Measurements from ENCODE around the gene PLCB1.

PLCB1 gene

GRCh38 chr20:8388141-8388540, 256.1 kb downstream of the PLCB1 start:
- H3K27ac ChIP-seq = no peak overlapping the region

GRCh38 chr20:8388707-8389106, 256.6 kb downstream of the PLCB1 start:
- H3K9me3 ChIP-seq = no peaks in the 10 kb centered on the region
- no peaks in the 10 kb centered on the region for H3K27me3 ChIP-seq
- no peak overlapping the region for H3K27ac ChIP-seq
- peaks cover 9 to 18% of the 10 kb centered on the region in 2 experiments for H3K4me1 ChIP-seq (ENCODE audit: control insufficient read depth in 1 of 2, insufficient read depth in 1 of 2, low read depth in 1 of 2, low read length in 1 of 2)
- no peak for TF ChIP-seq CTCF (IDR thresholded peaks at IDR 0.05)
- no peak overlapping the region for H3K4me3 ChIP-seq (ENCODE audit: low read depth in 1 of 2, low read length in 1 of 2)
- no peaks in the 10 kb centered on the region for H3K36me3 ChIP-seq

More at GRCh38 chr20:8388141-8388540, 256.1 kb downstream of the PLCB1 start:
- Histone ChIP-seq H3K4me3 (ENCODE audit: low read depth in 1 of 2, low read length in 1 of 2) (no peak overlapping the region), H3K27me3 (no peaks in the 10 kb centered on the region), H3K4me1 (ENCODE audit: control insufficient read depth in 1 of 2, insufficient read depth in 1 of 2, low read depth in 1 of 2, low read length in 1 of 2) (peaks cover 3 to 13% of the 10 kb centered on the region in 2 experiments), H3K36me3 (no peaks in the 10 kb centered on the region), H3K9me3 (no peaks in the 10 kb centered on the region)
- no peak for TF ChIP-seq CTCF (IDR thresholded peaks at IDR 0.05)

- Histone ChIP-seq H3K27me3 (no peaks in the 10 kb centered on the region), H3K4me1 (ENCODE audit: control insufficient read depth in 1 of 2, insufficient read depth in 1 of 2, low read depth in 1 of 2, low read length in 1 of 2) (peaks cover 17 to 26% of the 10 kb centered on the region in 2 experiments), H3K4me3 (ENCODE audit: low read depth in 1 of 2, low read length in 1 of 2) (no peak overlapping the region), H3K36me3 (no peaks in the 10 kb centered on the region), H3K27ac (peak overlapping the region; percentile 52), H3K9me3 (no peaks in the 10 kb centered on the region)
- TF ChIP-seq CTCF (IDR thresholded peaks at IDR 0.05) = peak; percentile 55
Observed at GRCh38 chr20:8389381-8390036, 257.4 kb downstream of the PLCB1 start.

GRCh38 chr20:8390037-8390433, 258.0 kb downstream of the PLCB1 start:
- TF ChIP-seq CTCF (IDR thresholded peaks at IDR 0.05) = no peak
- Histone ChIP-seq H3K4me1 (ENCODE audit: control insufficient read depth in 1 of 2, insufficient read depth in 1 of 2, low read depth in 1 of 2, low read length in 1 of 2) (peaks cover 19 to 32% of the 10 kb centered on the region in 2 experiments), H3K4me3 (ENCODE audit: low read depth in 1 of 2, low read length in 1 of 2) (no peak overlapping the region), H3K27me3 (no peaks in the 10 kb centered on the region), H3K36me3 (no peaks in the 10 kb centered on the region), H3K9me3 (no peaks in the 10 kb centered on the region), H3K27ac (peak overlapping the region; percentile 52)

- H3K9me3 ChIP-seq = no peaks in the 10 kb centered on the region
- TF ChIP-seq CTCF (IDR thresholded peaks at IDR 0.05) = no peak
Observed at GRCh38 chr20:8390500-8390899, 258.4 kb downstream of the PLCB1 start.

More at GRCh38 chr20:8390500-8390899, 258.4 kb downstream of the PLCB1 start:
- no peaks in the 10 kb centered on the region for H3K36me3 ChIP-seq
- peak overlapping the region; percentile 52 for H3K27ac ChIP-seq
- peaks cover 19 to 32% of the 10 kb centered on the region in 2 experiments for H3K4me1 ChIP-seq (ENCODE audit: control insufficient read depth in 1 of 2, insufficient read depth in 1 of 2, low read depth in 1 of 2, low read length in 1 of 2)
- H3K27me3 ChIP-seq = no peaks in the 10 kb centered on the region
- no peak overlapping the region for H3K4me3 ChIP-seq (ENCODE audit: low read depth in 1 of 2, low read length in 1 of 2)

Measured in neutrophil (primary cell).